Stimulated activated CD4-positive, alpha-beta T cell treated with anti-CD3 and anti-CD28 coated beads, TNF-alpha, amount 100 ng/mL, for 24 hours (primary cell): ENCODE data around the gene SLC22A7.
A peak's percentile ranks its signal among the peaks of the same experiment; 100 is the strongest.
"Not testable (repeated sequence)": the region's sequence is repeated elsewhere in the genome, so short reads cannot be mapped to it uniquely, and the experiment has no call there.

Source experiments
- DNase-seq, 3 experiments: peaks; one replicate each; pipeline ENCODE4 v3.0.0-alpha.2; 2020; ENCODE audit warnings: low read depth in 3 of 3

The SLC22A7 gene

GRCh38 chr6:43301081-43301870, 3.2 kb downstream of the SLC22A7 start:
- DNase-seq = no peak

GRCh38 chr6:43302126-43302525, 4.1 kb downstream of the SLC22A7 start:
- DNase-seq = no peak

- DNase-seq = not testable (repeated sequence)
Observed at GRCh38 chr6:43303006-43303405, 4.9 kb downstream of the SLC22A7 start.

- no peak for DNase-seq
Observed at GRCh38 chr6:43303751-43304331, 5.8 kb downstream of the SLC22A7 start.

- DNase-seq = no peak
Observed at GRCh38 chr6:43304361-43304760, 6.3 kb downstream of the SLC22A7 start.

GRCh38 chr6:43304882-43305281, 6.8 kb downstream of the SLC22A7 start:
- DNase-seq = no peak

- no peak for DNase-seq
Observed at GRCh38 chr6:43306086-43306485, 8.0 kb downstream of the SLC22A7 start.

GRCh38 chr6:43307451-43308100, 9.5 kb downstream of the SLC22A7 start:
- DNase-seq = no peak

GRCh38 chr6:43308101-43308989, 10.3 kb downstream of the SLC22A7 start, which contains the start of gene CRIP3:
Gene CRIP3, minus strand, starts transcription at chr6:43308826. Its CDS starts 34 bp downstream, at chr6:43308792.
- peak; percentile 6 to 60 (median 28) for DNase-seq

- no peak for DNase-seq
Observed at GRCh38 chr6:43308990-43309477, 11.0 kb downstream of the SLC22A7 start.

- DNase-seq = no peak
Observed at GRCh38 chr6:43310134-43310533, 12.1 kb downstream of the SLC22A7 start.

- no peak for DNase-seq
Observed at GRCh38 chr6:43310624-43311023, 12.6 kb downstream of the SLC22A7 start.

- no peak for DNase-seq
Observed at GRCh38 chr6:43311666-43312065, 13.6 kb downstream of the SLC22A7 start.

GRCh38 chr6:43313813-43314212, 15.8 kb downstream of the SLC22A7 start:
- DNase-seq = no peak

- no peak for DNase-seq
Observed at GRCh38 chr6:43318011-43318410, 20.0 kb downstream of the SLC22A7 start.

GRCh38 chr6:43325876-43326275, 27.8 kb downstream of the SLC22A7 start:
- DNase-seq = no peak

GRCh38 chr6:43328528-43328927, 30.5 kb downstream of the SLC22A7 start:
- no peak for DNase-seq

GRCh38 chr6:43331470-43331869, 33.4 kb downstream of the SLC22A7 start:
- no peak for DNase-seq

GRCh38 chr6:43331891-43332290, 33.8 kb downstream of the SLC22A7 start:
- no peak for DNase-seq

GRCh38 chr6:43334466-43335095, 36.5 kb downstream of the SLC22A7 start:
- DNase-seq = no peak

GRCh38 chr6:43335469-43335868, 37.4 kb downstream of the SLC22A7 start:
- DNase-seq = no peak
